GM12801 (cell line): ENCODE data around the gene STK4.

Source experiments
- CTCF ChIP-seq: IDR thresholded peaks from one replicate; pipeline ENCODE4 v1.5.1; 2011; ENCODE audit warnings: control low read depth; ENCODE audit not compliant: insufficient read length; ENCODE audit errors: extremely low read depth

The STK4 gene

GRCh38 chr20:45067558-45067957, 101.2 kb downstream of the STK4 start:
- no peak for TF ChIP-seq CTCF

GRCh38 chr20:45069261-45069660, 102.9 kb downstream of the STK4 start:
- TF ChIP-seq CTCF, result no peak

GRCh38 chr20:45070932-45071632, 104.8 kb downstream of the STK4 start:
- no peak for TF ChIP-seq CTCF

DNA sequence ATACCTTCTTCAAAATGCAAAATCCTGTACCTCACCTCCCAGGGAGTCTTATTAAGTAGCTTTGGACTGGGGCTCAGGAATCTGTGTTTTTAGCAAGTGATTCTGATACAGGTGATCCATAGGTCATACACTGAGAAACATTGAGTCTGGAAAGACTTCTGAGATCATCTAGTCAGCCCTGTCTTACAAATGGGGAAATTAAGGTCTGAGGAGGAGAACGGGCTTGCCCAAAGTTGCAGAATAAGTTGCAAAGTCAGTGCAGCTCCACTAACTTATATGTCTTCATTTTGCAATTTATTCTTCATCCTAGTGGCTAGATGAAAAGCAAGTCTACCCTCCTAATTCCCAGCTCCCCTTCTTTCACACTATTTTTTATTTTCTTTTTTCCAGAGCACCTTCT, 105.8 kb downstream of the STK4 start:
- TF ChIP-seq CTCF, result no peak

- TF ChIP-seq CTCF, result no peak
Observed at GRCh38 chr20:45073221-45073620, 106.9 kb downstream of the STK4 start.

DNA sequence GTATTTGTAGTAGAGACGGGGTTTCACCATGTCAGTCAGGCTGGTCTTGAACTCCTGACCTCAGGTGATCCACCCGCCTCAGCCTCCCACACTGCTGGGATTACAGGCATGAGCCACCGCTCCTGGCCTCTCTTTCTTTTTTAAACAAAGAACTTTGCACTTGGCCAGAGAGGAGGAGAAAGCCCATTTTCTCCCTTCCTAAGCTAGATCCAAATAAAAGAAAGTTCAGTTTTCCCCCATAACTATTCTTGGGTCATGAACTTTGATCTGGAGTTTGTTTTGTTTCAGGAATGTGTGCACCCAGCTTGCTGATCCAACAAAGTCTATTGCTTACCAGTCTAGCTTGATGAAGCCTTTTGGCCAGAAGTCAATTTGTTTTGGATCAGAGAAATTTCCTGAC, 111.2 kb downstream of the STK4 start:
- TF ChIP-seq CTCF, result no peak

- TF ChIP-seq CTCF, result no peak
Observed at GRCh38 chr20:45080867-45081624, 114.7 kb downstream of the STK4 start.
